Endodermal cell (in vitro differentiated cells): ENCODE results near the gene CASK. TPM values are rescaled to one million over a fixed set of nuclear protein-coding genes. Genes with fewer than 3 reads are reported as not detected.

Source experiments
- DNase-seq: peaks from one replicate; pipeline ENCODE4 v3.0.0-alpha.2; 2017
- H3K27ac ChIP-seq: 2 replicates; pipeline ENCODE4 v1.5.1; 2013; ENCODE audit warnings: mild to moderate bottlenecking, low read depth, low read length, moderate library complexity
- H3K27me3 ChIP-seq: 2 replicates; pipeline ENCODE4 v1.6.1; 2013; ENCODE audit warnings: mild to moderate bottlenecking, low read length, moderate library complexity; ENCODE audit not compliant: insufficient read depth, control insufficient read depth, poor library complexity, severe bottlenecking
- H3K36me3 ChIP-seq: 2 replicates; pipeline ENCODE4 v1.7.0; 2013; ENCODE audit warnings: mild to moderate bottlenecking, low read length, moderate library complexity; ENCODE audit not compliant: control insufficient read depth, insufficient read depth
- H3K4me1 ChIP-seq: one replicate; pipeline ENCODE4 v1.7.0; 2013; ENCODE audit warnings: low read length; ENCODE audit not compliant: control insufficient read depth, insufficient read depth
- H3K4me3 ChIP-seq: 2 replicates; pipeline ENCODE4 v1.5.1; 2013; ENCODE audit warnings: mild to moderate bottlenecking, low read length, moderate library complexity
- H3K9ac ChIP-seq: 2 replicates; pipeline ENCODE4 v1.6.1; 2013; ENCODE audit warnings: mild to moderate bottlenecking, low read length, moderate library complexity; ENCODE audit not compliant: poor library complexity, severe bottlenecking; ENCODE audit errors: extremely low read depth
- H3K9me3 ChIP-seq: 2 replicates; pipeline ENCODE4 v1.6.1; 2013; ENCODE audit warnings: mild to moderate bottlenecking, low read length, moderate library complexity; ENCODE audit not compliant: control insufficient read depth
- H3K27ac Mint-ChIP-seq: 2 replicates; pipeline ENCODE4 v1.8.0; 2020; ENCODE audit warnings: mixed read lengths
- H3K27me3 Mint-ChIP-seq: 2 replicates; pipeline ENCODE4 v1.8.0; 2021; ENCODE audit warnings: mild to moderate bottlenecking, mixed read lengths; ENCODE audit not compliant: insufficient read depth
- H3K36me3 Mint-ChIP-seq: 2 replicates; pipeline ENCODE4 v1.8.0; 2020; ENCODE audit warnings: low read depth, mixed read lengths
- H3K4me1 Mint-ChIP-seq: 2 replicates; pipeline ENCODE4 v1.8.0; 2020; ENCODE audit warnings: mixed read lengths
- H3K4me3 Mint-ChIP-seq: 2 replicates; pipeline ENCODE4 v1.8.0; 2020; ENCODE audit warnings: mild to moderate bottlenecking, moderate library complexity, mixed read lengths
- H3K9me3 Mint-ChIP-seq: 2 replicates; pipeline ENCODE4 v1.8.0; 2020; ENCODE audit warnings: mild to moderate bottlenecking, mixed read lengths
- CTCF ChIP-seq: fragments of 200-600 bp; sonication (generic); conservative IDR thresholded peaks from 2 replicates; pipeline ENCODE4 v1.5.0; 2021; ENCODE audit warnings: antibody characterized with exemption, mild to moderate bottlenecking
- WGBS, 2 experiments: methylation state at CpG; one replicate each; pipeline versions ENCODE4 v1.1.5 to v1.1.7; 2013; ENCODE audit warnings: missing lambda C conversion rate in 2 of 2, mixed read lengths in 1 of 2; ENCODE audit not compliant: insufficient coverage in 1 of 2, insufficient read length in 1 of 2; 5-methylcytosine and 5-hydroxymethylcytosine counted together
- total RNA-seq, 2 donors: library from RNA; stranded (reverse); fragmentation: NEBNext Ultra II Directional in 1 of 2; extraction: Animal tissue kit (Norgen Biotek cat#: 25700) in 1 of 2; gene quantifications; 2 replicates in 1 of 2; 3 replicates in 1 of 2; pipeline ENCODE4 v1.2.1, GENCODE V29; 2021

Gene CASK
- total RNA-seq, 2 donors from 2014 or later, result 79.1 to 87.1 TPM

- Mint-ChIP-seq H3K36me3 (peaks cover 6% of the 10 kb centered on the region), H3K4me3 (no peak overlapping the region), H3K9me3 (peaks cover 29% of the 10 kb centered on the region), H3K27me3 (no peaks in the 10 kb centered on the region), H3K4me1 (no peaks in the 10 kb centered on the region), H3K27ac (no peak overlapping the region)
- no peaks in the 10 kb centered on the region for H3K27me3 ChIP-seq
- no peak overlapping the region for H3K27ac ChIP-seq
- H3K4me1 ChIP-seq, result no peaks in the 10 kb centered on the region
- no peak overlapping the region for H3K4me3 ChIP-seq
- WGBS, 2 experiments, result no CpG with 5 or more reads among the region's 3 CpGs
- no peak for DNase-seq
- no peak for TF ChIP-seq CTCF
- H3K9me3 ChIP-seq, result no peaks in the 10 kb centered on the region
- no peaks in the 10 kb centered on the region for H3K36me3 ChIP-seq
- no peak overlapping the region for H3K9ac ChIP-seq
These were observed 326.8 kb downstream of the CASK start for GRCh38 chrX:41596596-41596995.

GRCh38 chrX:41594634-41595033 lies 328.7 kb downstream of the CASK start:
- WGBS, 2 experiments, result 90 to 92% methylated on average over 3 to 4 of the region's 7 CpGs
- no peak overlapping the region for H3K4me3 Mint-ChIP-seq
- no peak overlapping the region for H3K4me3 ChIP-seq
- no peaks in the 10 kb centered on the region for H3K27me3 Mint-ChIP-seq
- H3K27me3 ChIP-seq, result no peaks in the 10 kb centered on the region
- no peaks in the 10 kb centered on the region for H3K4me1 ChIP-seq
- peaks cover 28% of the 10 kb centered on the region for H3K9me3 Mint-ChIP-seq
- H3K36me3 ChIP-seq, result no peaks in the 10 kb centered on the region
- no peak overlapping the region for H3K27ac ChIP-seq
- no peak for TF ChIP-seq CTCF
- H3K36me3 Mint-ChIP-seq, result peaks cover 3% of the 10 kb centered on the region
- no peak for DNase-seq
- no peaks in the 10 kb centered on the region for H3K9me3 ChIP-seq
- no peak overlapping the region for H3K9ac ChIP-seq
- H3K27ac Mint-ChIP-seq, result no peak overlapping the region
- H3K4me1 Mint-ChIP-seq, result peaks cover 4% of the 10 kb centered on the region

- Histone ChIP-seq H3K4me3 (no peak overlapping the region), H3K27ac (no peak overlapping the region), H3K36me3 (peaks cover 4% of the 10 kb centered on the region), H3K9me3 (no peaks in the 10 kb centered on the region), H3K4me1 (no peaks in the 10 kb centered on the region), H3K9ac (no peak overlapping the region), H3K27me3 (no peaks in the 10 kb centered on the region)
- no peak for TF ChIP-seq CTCF
- Mint-ChIP-seq H3K27ac (no peak overlapping the region), H3K4me1 (peaks cover 11% of the 10 kb centered on the region), H3K27me3 (no peaks in the 10 kb centered on the region), H3K9me3 (peaks cover 24% of the 10 kb centered on the region), H3K4me3 (no peak overlapping the region), H3K36me3 (no peaks in the 10 kb centered on the region)
- DNase-seq, result no peak
- 93 to 98% methylated on average over 2 to 4 of the region's 4 CpGs for whole genome bisulfite sequencing, 2 experiments
These were observed 331.4 kb downstream of the CASK start for GRCh38 chrX:41591906-41592305.
